Measurements from ENCODE around the gene LYSMD2. TPM values are rescaled to one million over a fixed set of nuclear protein-coding genes. Genes with fewer than 3 reads are reported as not detected.

LYSMD2 gene
- total and polyA plus RNA-seq, 9 of the 15 experiments (the other 6 are each of a cell fraction or from before 2014, with no cell fraction given), result 4.3 to 30.3 (median 9.8) TPM

- TF ChIP-seq, protein P1, sequence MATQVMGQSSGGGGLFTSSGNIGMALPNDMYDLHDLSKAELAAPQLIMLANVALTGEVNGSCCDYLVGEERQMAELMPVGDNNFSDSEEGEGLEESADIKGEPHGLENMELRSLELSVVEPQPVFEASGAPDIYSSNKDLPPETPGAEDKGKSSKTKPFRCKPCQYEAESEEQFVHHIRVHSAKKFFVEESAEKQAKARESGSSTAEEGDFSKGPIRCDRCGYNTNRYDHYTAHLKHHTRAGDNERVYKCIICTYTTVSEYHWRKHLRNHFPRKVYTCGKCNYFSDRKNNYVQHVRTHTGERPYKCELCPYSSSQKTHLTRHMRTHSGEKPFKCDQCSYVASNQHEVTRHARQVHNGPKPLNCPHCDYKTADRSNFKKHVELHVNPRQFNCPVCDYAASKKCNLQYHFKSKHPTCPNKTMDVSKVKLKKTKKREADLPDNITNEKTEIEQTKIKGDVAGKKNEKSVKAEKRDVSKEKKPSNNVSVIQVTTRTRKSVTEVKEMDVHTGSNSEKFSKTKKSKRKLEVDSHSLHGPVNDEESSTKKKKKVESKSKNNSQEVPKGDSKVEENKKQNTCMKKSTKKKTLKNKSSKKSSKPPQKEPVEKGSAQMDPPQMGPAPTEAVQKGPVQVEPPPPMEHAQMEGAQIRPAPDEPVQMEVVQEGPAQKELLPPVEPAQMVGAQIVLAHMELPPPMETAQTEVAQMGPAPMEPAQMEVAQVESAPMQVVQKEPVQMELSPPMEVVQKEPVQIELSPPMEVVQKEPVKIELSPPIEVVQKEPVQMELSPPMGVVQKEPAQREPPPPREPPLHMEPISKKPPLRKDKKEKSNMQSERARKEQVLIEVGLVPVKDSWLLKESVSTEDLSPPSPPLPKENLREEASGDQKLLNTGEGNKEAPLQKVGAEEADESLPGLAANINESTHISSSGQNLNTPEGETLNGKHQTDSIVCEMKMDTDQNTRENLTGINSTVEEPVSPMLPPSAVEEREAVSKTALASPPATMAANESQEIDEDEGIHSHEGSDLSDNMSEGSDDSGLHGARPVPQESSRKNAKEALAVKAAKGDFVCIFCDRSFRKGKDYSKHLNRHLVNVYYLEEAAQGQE (IDR thresholded peaks at IDR 0.05; ENCODE audit: borderline replicate concordance), result peak; percentile 93
- TF ChIP-seq, protein P1 (CRISPR knock-in tag; IDR thresholded peaks at IDR 0.05; ENCODE audit: low read depth), result peak; percentile 82
- TF ChIP-seq ZNF609 (CRISPR knock-in tag; IDR thresholded peaks at IDR 0.05; ENCODE audit: borderline replicate concordance) (no peak), HEY1 (CRISPR knock-in tag; IDR thresholded peaks at IDR 0.05; ENCODE audit: borderline replicate concordance) (no peak), ZNF282 (CRISPR knock-in tag; IDR thresholded peaks at IDR 0.05) (no peak), EHMT2 (IDR thresholded peaks at IDR 0.05) (peak; percentile 89), KLF16 (IDR thresholded peaks at IDR 0.05) (no peak)
Observed at GRCh38 chr15:51738553-51738952, 1.1 kb upstream of the LYSMD2 start (continued).

All from K562 (cell line).